GM23248 (cell line): Measurements from ENCODE around the gene SLC28A2. TPM values are rescaled to one million over a fixed set of nuclear protein-coding genes. Genes with fewer than 3 reads are reported as not detected.
A peak's percentile ranks its signal among the peaks of the same experiment; 100 is the strongest.

Source experiments
- DNase-seq: peaks from one replicate; pipeline ENCODE4 v3.0.0-alpha.2; 2015
- H2AFZ ChIP-seq: fragments of 200-600 bp; sonication (generic); 2 replicates; pipeline ENCODE4 v1.6.1; 2016; ENCODE audit warnings: antibody characterized with exemption
- H3F3A ChIP-seq: fragments of 200-600 bp; sonication (generic); 2 replicates; pipeline ENCODE4 v1.6.1; 2016; ENCODE audit warnings: mild to moderate bottlenecking, antibody characterized with exemption, mixed run types; ENCODE audit not compliant: insufficient read depth
- H3K27ac ChIP-seq: fragments of 200-600 bp; sonication (generic); 2 replicates; pipeline ENCODE4 v1.5.1; 2016; ENCODE audit warnings: mild to moderate bottlenecking
- H3K27me3 ChIP-seq: fragments of 200-600 bp; sonication (generic); replicated peaks from 2 replicates; pipeline ENCODE4 v1.6.1; 2016; ENCODE audit warnings: mild to moderate bottlenecking; ENCODE audit not compliant: insufficient read depth
- H3K36me3 ChIP-seq: fragments of 200-600 bp; sonication (generic); 2 replicates; pipeline ENCODE4 v1.6.1; 2016; ENCODE audit warnings: low read depth, mild to moderate bottlenecking
- H3K4me1 ChIP-seq: fragments of 200-600 bp; sonication (generic); 2 replicates; pipeline ENCODE4 v1.6.1; 2016; ENCODE audit warnings: mild to moderate bottlenecking; ENCODE audit not compliant: insufficient read depth
- H3K4me2 ChIP-seq: fragments of 200-600 bp; sonication (generic); one replicate; pipeline ENCODE4 v1.6.1; 2016; ENCODE audit warnings: mild to moderate bottlenecking; ENCODE audit not compliant: unreplicated experiment
- H3K4me3 ChIP-seq: fragments of 200-600 bp; sonication (generic); 2 replicates; pipeline ENCODE4 v1.5.1; 2016; ENCODE audit warnings: mild to moderate bottlenecking
- H3K79me2 ChIP-seq: fragments of 200-600 bp; sonication (generic); 2 replicates; pipeline ENCODE4 v1.6.1; 2016; ENCODE audit warnings: mild to moderate bottlenecking; ENCODE audit not compliant: insufficient read depth
- H3K9ac ChIP-seq: fragments of 200-600 bp; sonication (generic); 2 replicates; pipeline ENCODE4 v1.6.1; 2016; ENCODE audit warnings: mild to moderate bottlenecking
- H3K9me2 ChIP-seq: fragments of 200-600 bp; sonication (generic); 2 replicates; pipeline ENCODE4 v1.6.1; 2016; ENCODE audit warnings: mixed run types, mild to moderate bottlenecking, moderate library complexity; ENCODE audit not compliant: insufficient read depth
- H3K9me3 ChIP-seq: fragments of 200-600 bp; sonication (generic); one replicate; pipeline ENCODE4 v1.6.1; 2017; ENCODE audit warnings: low read depth
- H4K20me1 ChIP-seq: fragments of 200-600 bp; sonication (generic); 2 replicates; pipeline ENCODE4 v1.6.0; 2016; ENCODE audit not compliant: insufficient read depth
- EZH2 ChIP-seq: fragments of 200-600 bp; sonication (generic); IDR thresholded peaks from 2 replicates; pipeline ENCODE4 v1.6.1; 2018; ENCODE audit warnings: antibody characterized with exemption, mild to moderate bottlenecking; ENCODE audit not compliant: insufficient read depth, poor library complexity, severe bottlenecking
- EZH2phosphoT487 ChIP-seq: fragments of 200-600 bp; sonication (generic); IDR thresholded peaks from 2 replicates; pipeline ENCODE4 v1.6.1; 2018; ENCODE audit warnings: antibody characterized with exemption, moderate library complexity, mild to moderate bottlenecking, low read depth; ENCODE audit not compliant: insufficient read depth
- WGBS, 2 experiments: methylation state at CpG; one replicate each; pipeline ENCODE4 v1.1.6; 2015 to 2017; ENCODE audit warnings: low lambda C conversion rate in 2 of 2, low coverage in 1 of 2; ENCODE audit errors: missing lambda C conversion rate in 2 of 2; 5-methylcytosine and 5-hydroxymethylcytosine counted together
- in situ Hi-C: fragments of 300-500 bp; cut with MboI; formaldehyde crosslinking; loops from 2 replicates; pipeline ENCODE4 v1.15.0; 2020
- polyA plus RNA-seq: library from polyadenylated mRNA; unstranded; fragments of >200 nt; fragmentation: Nextera tagmentation; extraction: Ambion mirVana; gene quantifications from 2 replicates; pipeline ENCODE4 v1.2.1, GENCODE V29; 2016
- total RNA-seq: library from RNA; depleted of rRNA; stranded (reverse); fragments of >200 nt; shearing (Covaris generic); gene quantifications from 2 replicates; pipeline ENCODE4 v1.2.3, GENCODE V29; 2014

Gene SLC28A2
- total and polyA plus RNA-seq, 2 experiments from 2014 or later = not detected

DNA sequence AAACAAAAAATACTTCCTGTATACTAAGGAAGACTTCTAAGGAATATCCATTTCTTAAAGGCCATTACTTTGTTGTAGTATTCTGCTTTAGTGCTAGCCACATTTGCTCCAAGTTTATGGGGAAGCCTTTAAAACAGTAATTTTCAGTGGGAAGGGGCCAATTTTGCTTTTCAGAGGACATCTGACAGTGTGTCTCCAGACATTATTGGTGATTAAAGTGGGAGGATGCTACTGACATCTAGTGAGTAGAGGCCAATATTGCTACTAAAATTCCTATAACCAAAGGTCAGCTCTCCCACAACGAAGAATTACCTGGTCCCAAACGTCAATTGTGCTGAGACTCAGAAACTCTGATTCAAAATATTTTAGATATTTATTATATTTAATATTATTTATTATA lies 24.8 kb downstream of the SLC28A2 start:
- no peak for TF ChIP-seq EZH2phosphoT487
- H3K4me2 ChIP-seq = no peak overlapping the region
- DNase-seq = peak; percentile 58

DNA sequence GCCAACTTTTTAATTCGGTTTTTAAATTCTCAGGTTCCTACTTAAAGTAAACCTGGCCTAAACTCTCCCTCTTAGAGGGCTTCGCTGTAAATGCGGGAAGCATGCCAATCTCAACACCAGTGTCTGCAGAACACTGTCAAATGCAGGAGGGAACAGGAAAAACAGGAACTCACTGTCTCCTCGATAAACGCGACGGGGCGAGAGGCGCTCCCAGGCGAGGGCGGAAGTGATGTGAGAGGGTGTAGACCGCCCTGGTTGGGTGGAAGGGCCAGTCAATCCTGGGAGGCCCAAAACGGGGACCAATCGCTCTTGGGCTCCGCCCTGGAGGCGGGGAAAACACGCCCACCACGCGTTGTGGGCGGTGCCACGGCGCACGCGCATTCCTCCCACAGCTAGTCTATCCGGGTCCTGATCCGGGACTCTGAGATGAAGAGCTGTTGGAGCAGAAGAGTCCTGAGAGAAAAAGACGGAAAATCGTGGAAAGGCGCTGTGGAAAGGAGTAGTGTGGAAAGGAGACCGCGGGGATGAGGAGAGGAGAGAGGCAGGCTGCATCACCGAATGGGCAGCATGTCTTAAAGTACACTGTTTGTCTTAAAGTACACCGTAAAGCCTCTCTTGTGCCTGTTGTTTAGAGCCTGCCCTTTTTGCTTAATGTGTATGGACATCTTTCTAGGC lies 27.1 kb downstream of the SLC28A2 start:
- peak overlapping the region; percentile 80 for H3K4me2 ChIP-seq

More for the DNA sequence above, 24.8 kb downstream of the SLC28A2 start:
- Histone ChIP-seq H3K27ac (no peak overlapping the region), H3K79me2 (peaks cover 6% of the 10 kb centered on the region; the same call in 1 of the 2 replicates), H3K4me1 (peaks cover 9% of the 10 kb centered on the region), H4K20me1 (no peaks in the 10 kb centered on the region), H3K9me3 (no peaks in the 10 kb centered on the region), H3K36me3 (no peaks in the 10 kb centered on the region), H3K9ac (no peak overlapping the region), H3K4me3 (no peak overlapping the region), H3F3A (no peaks in the 10 kb centered on the region), H2AFZ (no peak overlapping the region), H3K27me3 (no peaks in the 10 kb centered on the region), H3K9me2 (no peaks in the 10 kb centered on the region)
- in situ Hi-C loops = no loop called here
- 1 to 4% methylated on average over 2 of the region's 2 CpGs for WGBS, 2 experiments

GRCh38 chr15:45285413-45285812 lies 33.4 kb downstream of the SLC28A2 start:
- WGBS, 2 experiments = 37 to 58% methylated on average over 2 of the region's 2 CpGs
- Histone ChIP-seq H4K20me1 (no peaks in the 10 kb centered on the region), H3F3A (no peaks in the 10 kb centered on the region), H3K4me3 (no peak overlapping the region), H3K27ac (no peak overlapping the region), H3K27me3 (no peaks in the 10 kb centered on the region; the same call in 1 of the 2 replicates), H3K36me3 (no peaks in the 10 kb centered on the region), H2AFZ (no peak overlapping the region), H3K4me2 (no peak overlapping the region), H3K79me2 (no peaks in the 10 kb centered on the region), H3K9me2 (no peaks in the 10 kb centered on the region), H3K9ac (no peak overlapping the region), H3K9me3 (no peaks in the 10 kb centered on the region), H3K4me1 (no peaks in the 10 kb centered on the region)
- in situ Hi-C loops = no loop called here
- no peak for DNase-seq
- TF ChIP-seq EZH2phosphoT487 (no peak), EZH2 (no peak)

More for the DNA sequence above, 27.1 kb downstream of the SLC28A2 start:
- peak; percentile 99 for DNase-seq
- Histone ChIP-seq H3K9me2 (no peaks in the 10 kb centered on the region), H3K4me1 (peaks cover 9% of the 10 kb centered on the region), H3K36me3 (no peaks in the 10 kb centered on the region), H3K79me2 (peaks cover 6% of the 10 kb centered on the region; the same call in 1 of the 2 replicates), H3K9me3 (no peaks in the 10 kb centered on the region), H2AFZ (peak overlapping the region; percentile 97), H3K27me3 (no peaks in the 10 kb centered on the region), H3K9ac (peak overlapping the region; percentile 87), H3K27ac (peak overlapping the region; percentile 74), H3F3A (no peaks in the 10 kb centered on the region), H3K4me3 (peak overlapping the region; percentile 84), H4K20me1 (no peaks in the 10 kb centered on the region)
- in situ Hi-C loops = no loop called here
- TF ChIP-seq EZH2 (no peak), EZH2phosphoT487 (no peak)
- WGBS, 2 experiments = 0 to 2% methylated on average over 32 to 33 of the region's 33 CpGs

- Histone ChIP-seq H3K79me2 (no peaks in the 10 kb centered on the region), H3K9me2 (no peaks in the 10 kb centered on the region), H3K9me3 (no peaks in the 10 kb centered on the region), H3F3A (no peaks in the 10 kb centered on the region), H3K4me1 (no peaks in the 10 kb centered on the region), H3K9ac (no peak overlapping the region), H3K4me2 (no peak overlapping the region), H4K20me1 (no peaks in the 10 kb centered on the region), H3K4me3 (no peak overlapping the region), H3K27me3 (no peaks in the 10 kb centered on the region; the same call in 1 of the 2 replicates), H3K27ac (no peak overlapping the region), H3K36me3 (no peaks in the 10 kb centered on the region), H2AFZ (no peak overlapping the region)
- in situ Hi-C loops = no loop called here
- no peak for TF ChIP-seq EZH2phosphoT487
- TF ChIP-seq EZH2 = no peak
- 20 to 29% methylated on average over 2 of the region's 2 CpGs for WGBS, 2 experiments
- no peak for DNase-seq
Measured at GRCh38 chr15:45287390-45287956, 35.4 kb downstream of the SLC28A2 start.
